HS-27A (cell line): ENCODE results near the gene TNFRSF8.

ENCODE experiments used
- DNase-seq: peaks from one replicate; pipeline ENCODE4 v3.0.0-alpha.2; 2012; ENCODE audit warnings: low read depth, missing footprints

TNFRSF8 gene

GRCh38 chr1:12142891-12143630, 80.0 kb downstream of the TNFRSF8 start:
- DNase-seq, result no peak

DNA sequence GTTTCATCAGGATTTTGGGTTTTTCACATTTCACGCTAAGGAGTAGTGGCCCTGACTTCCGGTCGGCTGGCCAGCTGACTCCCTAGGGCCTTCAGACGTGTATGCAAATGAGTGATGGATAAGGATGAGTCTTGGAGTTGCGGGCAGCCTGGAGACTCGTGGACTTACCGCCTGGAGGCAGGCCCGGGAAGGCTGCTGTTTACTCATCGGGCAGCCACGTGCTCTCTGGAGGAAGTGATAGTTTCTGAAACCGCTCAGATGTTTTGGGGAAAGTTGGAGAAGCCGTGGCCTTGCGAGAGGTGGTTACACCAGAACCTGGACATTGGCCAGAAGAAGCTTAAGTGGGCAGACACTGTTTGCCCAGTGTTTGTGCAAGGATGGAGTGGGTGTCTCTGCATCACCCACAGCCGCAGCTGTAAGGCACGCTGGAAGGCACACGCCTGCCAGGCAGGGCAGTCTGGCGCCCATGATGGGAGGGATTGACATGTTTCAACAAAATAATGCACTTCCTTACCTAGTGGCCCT, 80.6 kb downstream of the TNFRSF8 start:
- peak; percentile 90 for DNase-seq

- no peak for DNase-seq
Measured at GRCh38 chr1:12144236-12144635, 81.1 kb downstream of the TNFRSF8 start.

DNA sequence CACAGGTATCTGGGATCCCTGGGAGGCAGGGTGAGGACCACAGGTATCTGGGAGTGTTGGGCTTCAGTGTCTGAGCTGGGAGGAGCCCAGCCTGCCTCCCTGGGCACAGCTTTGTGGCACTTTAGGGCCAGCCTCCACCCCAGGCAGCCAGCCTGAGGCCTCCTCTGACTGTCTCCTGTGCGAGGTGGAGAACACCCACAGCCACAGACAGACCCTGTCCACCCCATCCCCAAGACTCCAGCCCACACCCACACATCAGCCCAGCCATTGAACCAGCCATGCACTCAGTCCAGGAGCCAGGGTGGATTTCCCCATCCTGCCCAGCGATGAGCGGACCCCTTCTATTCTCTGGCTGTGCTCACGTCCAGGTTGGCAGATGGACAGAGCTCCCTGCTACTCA, 81.9 kb downstream of the TNFRSF8 start:
- no peak for DNase-seq

DNA sequence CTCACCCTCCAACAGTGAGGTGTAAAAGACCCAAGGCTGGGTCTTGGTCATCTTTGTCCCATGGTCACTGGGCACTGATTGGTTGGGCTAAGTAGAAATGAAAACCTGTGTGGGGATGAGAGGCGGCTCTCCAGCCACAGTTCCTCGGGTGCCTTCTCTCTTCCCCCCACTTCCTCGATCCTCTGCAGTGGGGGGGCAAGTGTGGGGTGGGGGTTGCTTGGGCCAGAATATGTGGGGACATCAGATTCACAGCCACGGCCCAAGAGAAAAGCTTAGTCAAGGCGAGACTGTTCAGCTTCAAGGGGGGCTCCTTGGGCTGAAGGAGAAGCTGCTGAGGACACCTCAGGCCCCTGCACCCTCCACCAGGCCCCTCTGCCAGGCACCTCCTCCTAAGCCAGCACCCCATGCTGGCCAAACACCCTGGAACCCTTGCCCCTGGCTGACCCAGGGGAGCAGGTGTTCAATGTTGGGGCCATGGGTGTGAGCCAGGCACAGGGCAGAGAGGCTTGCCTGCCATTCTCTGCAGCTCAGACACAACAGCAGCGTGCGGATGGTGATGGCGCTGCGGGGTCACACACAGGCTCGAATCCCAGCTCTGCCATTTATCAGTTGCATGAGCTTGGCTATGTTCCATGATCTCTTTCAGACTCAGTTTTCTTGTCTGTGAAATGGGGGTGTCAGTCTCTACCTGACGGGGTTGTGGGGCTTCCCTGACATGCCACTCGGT, 82.7 kb downstream of the TNFRSF8 start:
- DNase-seq, result no peak

DNA sequence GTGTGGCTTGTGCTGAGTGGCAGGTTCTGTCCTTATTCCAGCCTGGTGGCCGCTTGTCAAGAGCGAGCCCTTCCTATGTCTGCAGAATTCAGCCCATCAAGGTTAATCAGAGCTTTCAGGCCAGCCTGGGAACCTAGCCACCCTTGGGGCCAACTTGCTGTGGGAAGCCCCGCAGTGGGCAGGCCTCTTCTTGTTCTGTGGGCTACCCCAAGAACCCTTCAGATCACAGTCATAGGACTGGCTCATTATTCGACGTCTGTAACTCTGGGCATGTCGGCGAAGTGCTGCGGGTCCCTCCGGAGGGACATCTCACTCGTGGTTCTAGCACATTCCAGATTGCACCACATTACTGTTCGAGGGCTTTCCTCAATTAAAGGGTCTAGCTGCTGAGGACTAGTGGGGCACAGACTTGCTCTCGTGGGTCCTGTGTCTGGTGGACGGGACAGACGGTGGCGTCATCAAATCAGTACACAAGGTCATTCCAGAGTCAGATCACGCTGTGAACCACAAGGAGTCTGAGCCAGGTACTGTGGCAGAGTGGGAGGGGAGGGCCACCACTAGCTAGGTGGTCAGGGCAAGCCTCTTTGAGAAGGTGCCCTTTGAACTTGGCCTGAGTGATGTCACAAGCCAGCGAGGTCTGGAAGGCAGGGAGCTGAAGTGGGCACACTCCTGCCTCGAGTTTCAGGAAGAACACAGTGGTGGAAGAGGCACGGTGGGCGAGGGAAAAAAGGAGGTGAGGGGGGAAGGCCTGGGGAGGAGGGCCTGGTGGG, 83.4 kb downstream of the TNFRSF8 start:
- no peak for DNase-seq

- no peak for DNase-seq
Measured at GRCh38 chr1:12147201-12147701, 84.1 kb downstream of the TNFRSF8 start.

GRCh38 chr1:12148160-12148957, 85.3 kb downstream of the TNFRSF8 start:
- DNase-seq, result no peak

- no peak for DNase-seq
Measured at GRCh38 chr1:12148958-12149790, 86.1 kb downstream of the TNFRSF8 start.

- DNase-seq, result no peak
Measured at GRCh38 chr1:12149791-12150175, 86.7 kb downstream of the TNFRSF8 start.

DNA sequence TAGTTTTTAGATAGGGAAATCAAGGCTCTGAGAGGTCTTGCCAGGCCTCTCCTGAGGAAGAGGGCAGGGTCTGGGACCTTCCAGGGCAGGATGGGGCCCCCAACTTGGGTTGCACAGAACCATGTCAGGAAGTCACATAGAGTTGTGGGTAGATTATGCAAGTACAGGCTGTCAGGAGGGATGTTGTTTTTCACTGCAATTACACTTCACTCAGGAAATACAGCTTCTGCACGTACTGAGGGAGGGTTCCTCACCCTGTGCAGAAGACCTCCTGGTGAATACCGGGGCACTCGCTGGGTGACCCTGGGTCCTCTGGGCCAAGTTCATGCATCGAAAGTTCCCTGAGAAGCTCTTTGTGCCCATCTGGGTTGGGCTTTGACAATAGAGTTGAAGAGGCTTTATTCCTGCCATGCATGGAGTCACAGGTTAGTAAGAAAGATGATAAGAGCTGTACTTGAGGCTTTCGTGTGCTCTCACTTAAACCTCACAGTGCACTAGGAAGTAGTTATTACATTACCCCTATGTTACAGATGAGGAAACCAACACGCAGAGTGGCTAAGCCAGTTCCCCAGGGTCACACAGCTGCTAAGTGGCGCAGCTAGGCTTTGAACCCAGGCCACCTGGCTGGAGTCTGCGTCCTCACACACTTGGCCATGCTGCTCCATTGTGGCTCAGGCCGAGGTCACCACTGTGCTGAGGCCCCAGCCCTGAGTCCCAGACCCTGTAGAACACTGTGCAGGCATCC, 87.5 kb downstream of the TNFRSF8 start:
- DNase-seq, result no peak

- no peak for DNase-seq
Measured at GRCh38 chr1:12151465-12151864, 88.4 kb downstream of the TNFRSF8 start.

GRCh38 chr1:12152113-12152891, 89.2 kb downstream of the TNFRSF8 start:
- no peak for DNase-seq

- DNase-seq, result peak; percentile 71
Measured at GRCh38 chr1:12153181-12153785, 90.2 kb downstream of the TNFRSF8 start.

DNA sequence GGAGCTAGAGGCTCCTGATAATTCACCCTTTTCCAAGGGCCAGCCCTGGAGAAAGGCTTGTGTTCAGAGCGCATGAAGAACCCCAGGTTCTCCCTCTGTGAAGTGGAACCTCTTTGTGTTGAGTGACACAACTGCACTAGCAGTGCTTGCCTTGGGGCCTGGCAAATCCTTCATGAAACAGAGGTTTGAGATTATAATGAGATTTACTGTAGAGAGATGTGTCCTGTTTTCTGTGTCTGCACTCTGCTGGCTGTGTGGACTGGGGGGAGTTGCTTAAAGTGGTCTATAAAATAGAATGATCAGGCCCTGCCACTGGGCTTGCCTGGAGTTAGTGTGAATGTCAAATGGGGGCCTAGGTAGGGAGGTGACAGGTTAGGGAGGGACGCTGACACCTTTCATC, 92.2 kb downstream of the TNFRSF8 start:
- no peak for DNase-seq

DNA sequence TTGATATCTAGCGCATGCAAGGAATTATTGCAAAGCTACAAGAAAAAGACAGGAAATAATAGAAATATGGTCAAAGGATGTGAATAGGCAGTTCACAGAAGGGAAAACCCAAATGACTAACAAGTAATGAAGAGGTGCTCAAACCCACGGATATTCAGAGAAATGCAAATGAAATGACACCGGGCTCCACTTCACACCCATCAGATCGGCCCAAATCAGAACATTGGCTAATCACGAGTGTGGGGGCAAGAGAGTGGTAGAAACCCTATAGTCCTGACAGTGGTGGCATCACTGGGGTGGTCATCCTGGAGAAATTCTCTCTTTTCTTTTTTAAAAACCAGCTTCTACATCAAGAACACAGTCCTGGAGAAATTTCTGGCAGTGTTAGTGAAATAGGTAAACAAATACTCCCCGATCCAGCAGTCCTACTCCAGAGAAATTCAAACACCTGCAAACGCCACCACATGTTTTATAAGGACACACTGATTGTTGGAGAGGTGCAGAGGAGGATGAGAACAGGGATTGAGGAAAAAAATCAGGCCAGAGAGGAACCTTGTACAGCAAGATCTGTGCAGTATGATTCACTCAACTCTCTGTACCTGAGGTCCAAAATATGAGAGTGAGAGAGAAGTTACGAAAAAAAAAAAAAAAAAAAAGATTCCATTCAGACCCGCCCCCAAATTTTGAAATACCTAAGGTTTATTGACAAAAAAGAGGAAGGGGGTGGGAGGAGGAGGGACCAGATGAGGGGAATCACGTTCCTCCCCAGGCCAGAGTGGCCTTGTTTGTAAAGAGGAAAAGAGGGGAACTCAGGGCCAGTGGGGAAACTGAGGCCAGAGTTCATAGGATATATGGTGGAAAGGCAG, 94.5 kb downstream of the TNFRSF8 start:
- DNase-seq, result no peak

- no peak for DNase-seq
Measured at GRCh38 chr1:12158357-12159092, 95.4 kb downstream of the TNFRSF8 start.
